Ishikawa (cell line): ENCODE results near the gene SLC9A9.

ENCODE experiments used
- CEBPB ChIP-seq: IDR thresholded peaks from 2 replicates; pipeline ENCODE4 v1.6.1; 2012
- CREB1 ChIP-seq: IDR thresholded peaks from 2 replicates; pipeline ENCODE4 v1.6.1; 2012; ENCODE audit warnings: low read depth
- EGR1 ChIP-seq: IDR thresholded peaks from 2 replicates; pipeline ENCODE4 v1.6.1; 2012
- EP300 ChIP-seq: IDR thresholded peaks from 2 replicates; pipeline ENCODE4 v1.6.1; 2012; ENCODE audit warnings: borderline replicate concordance
- FOXM1 ChIP-seq: IDR thresholded peaks from 2 replicates; pipeline ENCODE4 v1.6.1; 2012; ENCODE audit warnings: low read depth, borderline replicate concordance
- NFIC ChIP-seq: IDR thresholded peaks from 2 replicates; pipeline ENCODE4 v1.6.1; 2012
- RAD21 ChIP-seq: IDR thresholded peaks from 2 replicates; pipeline ENCODE4 v1.6.1; 2012; ENCODE audit warnings: low read depth
- TAF1 ChIP-seq: IDR thresholded peaks from 2 replicates; pipeline ENCODE4 v1.6.1; 2012; ENCODE audit warnings: low read depth, mild to moderate bottlenecking
- TCF12 ChIP-seq: IDR thresholded peaks from 2 replicates; pipeline ENCODE4 v1.6.1; 2012; ENCODE audit warnings: low read depth
- TEAD4 ChIP-seq: IDR thresholded peaks from 2 replicates; pipeline ENCODE4 v1.6.1; 2012
- YY1 ChIP-seq: IDR thresholded peaks from 2 replicates; pipeline ENCODE4 v1.6.1; 2012; ENCODE audit warnings: low read depth
- TF ChIP-seq, protein P1 (sequence below): IDR thresholded peaks from 2 replicates; pipeline ENCODE4 v1.6.1; 2012
- TF ChIP-seq, protein P2 (sequence below): IDR thresholded peaks from 2 replicates; pipeline ENCODE4 v1.6.1; 2012; ENCODE audit warnings: low read depth, mild to moderate bottlenecking

DNA sequence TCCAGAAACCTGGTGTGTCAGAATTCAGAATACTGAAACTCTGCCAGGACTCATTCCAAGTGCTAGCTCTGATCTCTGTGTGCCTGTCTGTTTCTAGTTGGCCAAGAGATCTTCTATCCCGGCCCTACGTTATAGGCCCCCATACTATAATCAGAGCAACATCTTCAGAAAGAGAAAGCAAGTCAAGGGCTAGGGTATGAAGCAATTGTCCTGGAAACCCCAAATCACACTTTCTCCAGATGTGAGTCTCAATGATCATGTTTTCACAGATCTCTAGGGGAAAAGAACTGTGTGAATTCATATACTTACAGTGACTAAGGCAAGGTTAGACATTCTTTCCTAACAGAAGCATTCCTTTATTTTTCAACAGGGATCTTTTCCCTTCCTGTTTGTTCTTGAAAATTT lies 309.7 kb downstream of the SLC9A9 start:
- TF ChIP-seq, protein P1, sequence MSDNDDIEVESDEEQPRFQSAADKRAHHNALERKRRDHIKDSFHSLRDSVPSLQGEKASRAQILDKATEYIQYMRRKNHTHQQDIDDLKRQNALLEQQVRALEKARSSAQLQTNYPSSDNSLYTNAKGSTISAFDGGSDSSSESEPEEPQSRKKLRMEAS: no peak
- TF ChIP-seq, protein P2, sequence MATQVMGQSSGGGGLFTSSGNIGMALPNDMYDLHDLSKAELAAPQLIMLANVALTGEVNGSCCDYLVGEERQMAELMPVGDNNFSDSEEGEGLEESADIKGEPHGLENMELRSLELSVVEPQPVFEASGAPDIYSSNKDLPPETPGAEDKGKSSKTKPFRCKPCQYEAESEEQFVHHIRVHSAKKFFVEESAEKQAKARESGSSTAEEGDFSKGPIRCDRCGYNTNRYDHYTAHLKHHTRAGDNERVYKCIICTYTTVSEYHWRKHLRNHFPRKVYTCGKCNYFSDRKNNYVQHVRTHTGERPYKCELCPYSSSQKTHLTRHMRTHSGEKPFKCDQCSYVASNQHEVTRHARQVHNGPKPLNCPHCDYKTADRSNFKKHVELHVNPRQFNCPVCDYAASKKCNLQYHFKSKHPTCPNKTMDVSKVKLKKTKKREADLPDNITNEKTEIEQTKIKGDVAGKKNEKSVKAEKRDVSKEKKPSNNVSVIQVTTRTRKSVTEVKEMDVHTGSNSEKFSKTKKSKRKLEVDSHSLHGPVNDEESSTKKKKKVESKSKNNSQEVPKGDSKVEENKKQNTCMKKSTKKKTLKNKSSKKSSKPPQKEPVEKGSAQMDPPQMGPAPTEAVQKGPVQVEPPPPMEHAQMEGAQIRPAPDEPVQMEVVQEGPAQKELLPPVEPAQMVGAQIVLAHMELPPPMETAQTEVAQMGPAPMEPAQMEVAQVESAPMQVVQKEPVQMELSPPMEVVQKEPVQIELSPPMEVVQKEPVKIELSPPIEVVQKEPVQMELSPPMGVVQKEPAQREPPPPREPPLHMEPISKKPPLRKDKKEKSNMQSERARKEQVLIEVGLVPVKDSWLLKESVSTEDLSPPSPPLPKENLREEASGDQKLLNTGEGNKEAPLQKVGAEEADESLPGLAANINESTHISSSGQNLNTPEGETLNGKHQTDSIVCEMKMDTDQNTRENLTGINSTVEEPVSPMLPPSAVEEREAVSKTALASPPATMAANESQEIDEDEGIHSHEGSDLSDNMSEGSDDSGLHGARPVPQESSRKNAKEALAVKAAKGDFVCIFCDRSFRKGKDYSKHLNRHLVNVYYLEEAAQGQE: no peak
- no peak for TF ChIP-seq EP300
- no peak for TF ChIP-seq TAF1
- no peak for TF ChIP-seq YY1
- no peak for TF ChIP-seq TCF12
- no peak for TF ChIP-seq CREB1
- no peak for TF ChIP-seq FOXM1
- no peak for TF ChIP-seq CEBPB
- TF ChIP-seq TEAD4: no peak
- no peak for TF ChIP-seq RAD21
- TF ChIP-seq EGR1: no peak
- TF ChIP-seq NFIC: no peak
